Fibroblast of pulmonary artery (primary cell): ENCODE data around the gene PDSS2.
A peak's percentile ranks its signal among the peaks of the same experiment; 100 is the strongest.
"Not testable (repeated sequence)": the region's sequence is repeated elsewhere in the genome, so short reads cannot be mapped to it uniquely, and the experiment has no call there.

Source experiments
- DNase-seq: peaks from one replicate; pipeline ENCODE4 v3.0.0-alpha.2; 2010; ENCODE audit warnings: low read depth
- H3K4me3 ChIP-seq: replicated peaks from 2 replicates; pipeline ENCODE4 v1.5.1; 2011; ENCODE audit warnings: low read depth, mild to moderate bottlenecking, control low read depth, low read length, moderate library complexity
- CTCF ChIP-seq: IDR thresholded peaks from 2 replicates; pipeline ENCODE4 v1.5.1; 2011; ENCODE audit warnings: mild to moderate bottlenecking, control low read depth, low read length, inconsistent platforms; ENCODE audit errors: missing control alignments

PDSS2 gene

GRCh38 chr6:107488875-107489635, 29.7 kb upstream of the PDSS2 start:
- peak overlapping the region; percentile 80 for H3K4me3 ChIP-seq
- peak; percentile 23 for DNase-seq
- no peak for TF ChIP-seq CTCF

- no peak for DNase-seq
- no peak for TF ChIP-seq CTCF
These were observed 29.0 kb upstream of the PDSS2 start for GRCh38 chr6:107488174-107488874.

GRCh38 chr6:107485157-107485556, 25.8 kb upstream of the PDSS2 start:
- no peak for DNase-seq
- TF ChIP-seq CTCF, result no peak
- no peak overlapping the region for H3K4me3 ChIP-seq

More at GRCh38 chr6:107488174-107488874, 29.0 kb upstream of the PDSS2 start:
- H3K4me3 ChIP-seq, result peak overlapping the region; percentile 80

- H3K4me3 ChIP-seq, result no peak overlapping the region
- TF ChIP-seq CTCF, result no peak
- no peak for DNase-seq
These were observed 19.8 kb upstream of the PDSS2 start for GRCh38 chr6:107479089-107479690.

GRCh38 chr6:107475826-107476225, 16.5 kb upstream of the PDSS2 start:
- not testable (repeated sequence) for H3K4me3 ChIP-seq, DNase-seq

GRCh38 chr6:107475360-107475759, 16.0 kb upstream of the PDSS2 start:
- not testable (repeated sequence) for H3K4me3 ChIP-seq, DNase-seq

- no peak overlapping the region for H3K4me3 ChIP-seq
- DNase-seq, result peak; percentile 14
- TF ChIP-seq CTCF, result no peak
These were observed 14.3 kb upstream of the PDSS2 start for GRCh38 chr6:107473660-107474059.
